HK-2 (cell line): ENCODE data around the gene COBL.

Source experiments
- DNase-seq: peaks from one replicate; pipeline ENCODE4 v3.0.0-alpha.2; 2018; ENCODE audit not compliant: unreplicated experiment

COBL gene

DNA sequence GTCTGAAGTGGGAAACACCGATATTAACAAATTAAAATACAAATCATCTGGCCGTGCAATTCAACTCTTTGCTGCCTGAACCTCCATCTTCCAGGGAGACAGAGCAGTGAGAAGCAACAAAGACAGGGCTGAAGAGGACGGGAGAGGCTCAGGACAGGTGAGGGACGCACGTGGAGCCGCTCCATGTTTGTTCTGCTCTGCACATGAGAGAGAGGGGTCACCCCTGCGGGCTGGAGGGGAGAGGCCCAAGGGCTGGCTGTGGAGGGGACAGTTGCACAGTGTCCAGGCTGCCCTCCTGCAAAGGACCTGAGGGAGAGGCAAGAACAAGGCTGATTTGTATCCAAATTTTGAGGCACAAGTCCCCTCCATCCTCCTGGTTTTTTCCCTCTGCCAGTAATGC, 41.7 kb downstream of the COBL start:
- DNase-seq, result no peak

- no peak for DNase-seq
These were observed 42.6 kb downstream of the COBL start for GRCh38 chr7:51274001-51274400.

- DNase-seq, result no peak
These were observed 43.2 kb downstream of the COBL start for GRCh38 chr7:51273360-51273759.

- DNase-seq, result no peak
These were observed 45.6 kb downstream of the COBL start for GRCh38 chr7:51270965-51271364.

DNA sequence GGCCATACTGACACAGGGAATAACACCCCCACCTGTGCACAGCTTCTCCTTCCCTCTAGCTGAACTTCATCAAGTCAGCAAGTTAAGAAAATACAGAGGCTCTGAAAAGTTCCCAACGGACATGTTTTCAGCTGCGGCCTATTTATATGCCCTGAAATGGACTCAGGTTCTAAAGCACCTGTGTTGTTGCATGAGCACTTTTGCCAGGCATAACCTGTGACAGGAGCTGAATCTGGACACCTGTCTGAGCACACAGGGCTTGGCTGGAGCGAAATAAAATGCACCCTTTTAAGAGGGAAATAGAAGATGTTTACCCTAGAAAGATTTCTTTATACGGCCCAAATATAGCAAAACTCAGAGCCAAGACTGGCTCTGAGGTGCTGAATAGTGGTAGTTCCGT, 46.7 kb downstream of the COBL start:
- no peak for DNase-seq

DNA sequence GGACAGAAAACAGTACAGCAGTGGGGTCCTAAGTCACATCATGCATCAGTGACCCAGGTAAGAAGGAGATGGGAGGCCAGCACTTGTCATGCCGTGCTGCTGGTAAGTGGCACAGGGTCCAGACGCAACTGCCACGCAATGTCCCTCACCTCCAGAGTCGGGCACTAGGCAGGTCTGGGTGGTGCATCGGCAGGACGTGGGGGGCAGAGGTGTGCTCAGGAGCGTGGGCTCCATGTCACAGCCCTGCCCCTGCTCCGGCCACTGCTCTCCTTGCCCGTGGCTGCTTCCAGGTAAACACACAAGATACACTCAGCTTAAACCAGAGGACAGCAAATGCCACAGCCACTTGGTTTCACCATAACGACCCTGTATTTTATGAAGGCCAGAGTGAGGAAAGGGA, 47.3 kb downstream of the COBL start:
- no peak for DNase-seq

- DNase-seq, result no peak
These were observed 47.8 kb downstream of the COBL start for GRCh38 chr7:51268859-51269258.

GRCh38 chr7:51267169-51267568, 49.4 kb downstream of the COBL start:
- no peak for DNase-seq

DNA sequence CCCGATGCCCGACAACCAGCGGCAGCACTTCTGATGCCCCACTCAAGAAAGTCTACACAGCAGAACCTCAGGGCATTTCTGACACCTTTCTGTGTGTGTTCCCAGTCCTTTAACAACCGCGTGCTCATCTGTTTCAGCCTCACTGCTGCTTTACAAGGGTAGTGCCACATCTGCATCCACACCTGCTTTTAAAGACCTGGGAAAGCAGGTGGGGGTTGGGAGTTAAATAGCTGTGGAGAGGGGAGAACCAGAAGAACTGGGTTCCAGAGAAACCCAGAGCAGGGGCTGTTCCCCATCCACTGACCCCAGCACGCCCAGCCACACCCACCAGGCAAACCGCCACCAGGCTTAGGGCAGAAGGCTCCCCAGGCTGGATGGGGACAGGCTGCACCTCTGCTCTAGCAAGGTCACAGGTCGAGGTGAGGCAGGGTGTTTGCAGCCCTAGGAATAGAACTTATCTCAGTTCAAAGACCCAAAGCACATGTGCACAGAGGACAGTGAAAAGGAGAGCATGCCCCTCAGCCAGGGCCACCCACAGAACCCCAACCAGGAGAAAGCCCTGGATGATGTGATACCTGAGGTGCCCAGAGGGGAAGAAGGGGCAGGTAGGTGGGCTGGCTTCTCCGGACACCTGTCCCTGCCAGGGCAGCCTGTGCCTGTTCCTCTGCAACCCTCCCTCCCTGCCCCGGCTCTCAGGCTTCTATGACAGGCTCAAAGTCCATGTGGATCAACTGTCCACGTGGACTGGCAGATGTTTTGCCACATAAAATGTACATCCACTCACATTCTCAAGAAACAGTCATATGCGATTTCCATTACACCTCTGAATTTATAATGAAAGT, 51.3 kb downstream of the COBL start:
- DNase-seq, result no peak

DNA sequence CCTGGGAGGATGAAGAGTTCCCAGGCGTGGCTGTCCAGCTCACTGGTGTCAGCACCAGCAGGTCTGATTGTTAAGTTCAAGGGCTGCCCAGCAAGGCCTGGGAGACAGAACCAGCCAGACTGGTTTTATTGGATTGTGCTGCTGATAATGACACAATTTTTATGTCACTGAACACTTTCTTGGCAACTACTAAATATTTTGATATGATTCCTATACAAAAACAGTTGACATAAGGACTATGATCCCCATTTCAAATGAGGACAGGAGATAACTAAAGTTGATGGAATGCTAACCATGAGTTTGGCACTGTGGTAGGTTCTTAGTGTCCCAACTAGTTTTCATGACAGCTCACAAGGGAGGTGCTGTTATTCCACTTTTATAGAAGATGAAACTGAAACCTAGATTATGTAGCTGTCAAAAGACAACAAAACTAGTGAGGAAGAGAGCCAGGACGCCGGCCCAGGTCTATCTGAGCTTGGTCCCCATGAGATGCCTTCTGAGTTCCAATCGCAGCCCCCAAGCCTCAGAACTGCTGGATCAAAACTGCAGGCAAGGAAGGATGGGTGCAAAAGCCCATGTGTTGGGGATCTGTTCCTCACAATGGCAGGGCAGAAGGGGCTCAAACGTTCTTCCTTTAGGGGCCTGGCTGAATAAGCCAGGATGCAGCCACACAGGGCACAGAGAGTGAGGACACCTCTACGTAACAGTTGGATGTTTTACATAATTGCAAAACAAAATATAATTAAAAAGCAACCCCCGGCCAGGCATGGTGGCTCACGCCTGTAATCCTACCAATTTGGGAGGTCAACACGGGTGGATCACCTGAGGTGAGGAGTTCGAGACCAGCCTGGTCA, 52.8 kb downstream of the COBL start:
- DNase-seq, result no peak

- DNase-seq, result no peak
These were observed 53.6 kb downstream of the COBL start for GRCh38 chr7:51262796-51263531.

GRCh38 chr7:51261950-51262795, 54.4 kb downstream of the COBL start:
- no peak for DNase-seq

DNA sequence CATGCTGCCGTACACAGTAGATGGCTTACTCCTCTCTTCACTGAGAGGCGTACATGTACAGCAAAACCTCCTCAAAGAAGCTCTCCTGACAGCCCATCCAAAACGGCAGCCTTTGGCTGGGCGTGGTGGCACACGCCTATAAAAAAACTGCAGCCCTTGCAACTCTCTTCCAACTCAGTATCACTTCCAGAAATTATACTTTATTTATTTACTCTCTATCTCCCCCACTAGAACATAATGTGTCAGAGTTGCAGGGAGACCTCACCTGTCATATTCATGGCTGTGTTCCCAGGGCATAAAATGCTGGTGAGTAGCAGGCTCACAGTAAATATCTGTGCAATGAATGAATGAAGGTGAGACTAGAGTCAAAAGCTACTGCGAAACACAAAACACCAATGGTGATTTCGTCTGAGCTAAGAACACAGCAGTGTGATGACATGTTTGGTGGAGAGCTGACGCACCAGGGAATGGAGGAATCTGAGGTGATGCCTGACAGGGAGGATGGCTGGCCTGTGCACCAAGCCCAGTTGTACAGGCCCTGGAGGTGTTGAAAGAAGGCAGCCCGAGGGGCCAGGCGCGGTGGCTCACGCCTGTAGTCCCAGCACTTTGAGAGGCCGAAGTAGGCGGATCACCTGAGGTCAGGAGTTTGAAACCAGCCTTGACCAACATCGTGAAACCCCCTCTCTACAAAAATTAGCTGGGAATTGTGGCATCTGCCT, 55.3 kb downstream of the COBL start:
- no peak for DNase-seq

- DNase-seq, result no peak
These were observed 56.1 kb downstream of the COBL start for GRCh38 chr7:51260516-51260915.

DNA sequence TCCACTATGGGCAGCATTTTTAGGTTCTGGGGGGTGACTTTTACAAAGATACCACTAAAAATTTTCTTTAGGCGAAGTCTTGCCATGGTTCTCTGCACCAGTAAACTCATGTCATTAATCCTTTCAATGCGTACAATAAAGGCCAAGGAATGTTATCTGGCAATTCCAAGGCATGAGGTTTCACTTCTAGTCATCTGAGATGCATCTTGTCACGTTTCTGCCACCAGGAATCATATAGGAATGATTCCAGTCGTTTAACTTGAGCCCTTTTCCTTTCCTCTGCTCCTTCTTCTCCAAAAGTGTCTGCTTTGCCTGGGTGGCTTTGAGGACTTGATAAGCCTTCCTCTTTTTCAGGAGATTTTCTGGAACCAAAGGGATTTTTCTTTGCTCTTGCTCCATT, 56.8 kb downstream of the COBL start:
- DNase-seq, result no peak

DNA sequence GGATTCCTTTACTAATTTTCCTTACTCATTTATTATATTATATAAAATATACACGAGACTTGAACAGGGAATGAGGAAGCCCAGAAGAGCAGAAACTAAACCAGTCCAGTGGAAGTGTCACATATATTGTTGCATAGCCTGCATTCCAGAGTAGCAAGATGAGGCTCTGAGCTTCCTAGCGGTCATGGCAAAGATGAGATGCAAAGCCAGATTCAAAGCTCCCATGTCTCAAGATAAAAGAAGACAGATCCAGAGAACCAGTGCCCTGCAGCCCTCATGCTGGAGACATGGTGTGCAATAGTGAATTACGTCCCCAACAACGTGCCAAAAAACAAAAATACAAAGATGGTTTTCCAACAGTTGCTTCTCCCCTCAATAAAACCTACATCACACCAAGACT, 59.7 kb downstream of the COBL start:
- no peak for DNase-seq

GRCh38 chr7:51256209-51256781, 60.3 kb downstream of the COBL start:
- no peak for DNase-seq

GRCh38 chr7:51255536-51256208, 60.9 kb downstream of the COBL start:
- DNase-seq, result no peak

GRCh38 chr7:51255036-51255435, 61.6 kb downstream of the COBL start:
- no peak for DNase-seq

GRCh38 chr7:51253157-51253556, 63.5 kb downstream of the COBL start:
- DNase-seq, result no peak
